SK-N-SH (cell line): ENCODE measurements around the gene SEC16A.

Experiments
- CTCF ChIP-seq: fragments of 200-600 bp; sonication (generic); IDR thresholded peaks from 2 replicates; pipeline ENCODE4 v1.6.1; 2017; ENCODE audit warnings: antibody characterized with exemption, mild to moderate bottlenecking, moderate library complexity
- EP300 ChIP-seq, 2 experiments: IDR thresholded peaks; 2 replicates each; pipeline versions ENCODE4 v1.4.0 to v1.6.1; 2012; ENCODE audit warnings: borderline replicate concordance in 1 of 2, low read depth in 1 of 2, low read length in 1 of 2
- GATA2 ChIP-seq: sonication (generic); formaldehyde crosslinking; IDR thresholded peaks from 2 replicates; pipeline ENCODE4 v1.5.0; 2020; ENCODE audit warnings: mild to moderate bottlenecking, missing genetic modification reagents
- JUND ChIP-seq: IDR thresholded peaks from 2 replicates; pipeline ENCODE4 v1.4.0; 2012
- MAX ChIP-seq: IDR thresholded peaks from 2 replicates; pipeline ENCODE4 v1.4.0; 2012; ENCODE audit warnings: low read depth
- MEF2A ChIP-seq: IDR thresholded peaks from 2 replicates; pipeline ENCODE4 v1.4.0; 2012; ENCODE audit warnings: low read depth, borderline replicate concordance
- NRF1 ChIP-seq: IDR thresholded peaks from 2 replicates; pipeline ENCODE4 v1.6.1; 2012; ENCODE audit warnings: low read depth, mild to moderate bottlenecking, low read length
- POLR2AphosphoS5 ChIP-seq: IDR thresholded peaks from 2 replicates; pipeline ENCODE4 v1.6.1; 2012; ENCODE audit warnings: low read depth, low read length
- RCOR1 ChIP-seq: fragments of 150-350 bp; IDR thresholded peaks from 2 replicates; pipeline ENCODE4 v1.6.1; 2017; ENCODE audit warnings: antibody characterized with exemption, low read length
- SIN3A ChIP-seq: IDR thresholded peaks from 2 replicates; pipeline ENCODE4 v1.6.1; 2012; ENCODE audit warnings: low read depth, mild to moderate bottlenecking, low read length, moderate library complexity, borderline replicate concordance
- SMC3 ChIP-seq: IDR thresholded peaks from 2 replicates; pipeline ENCODE4 v1.6.1; 2012; ENCODE audit warnings: low read depth, low read length, improper control_type of control experiment
- USF1 ChIP-seq: IDR thresholded peaks from 2 replicates; pipeline ENCODE4 v1.4.0; 2012; ENCODE audit warnings: low read depth, borderline replicate concordance
- USF2 ChIP-seq: fragments of 150-350 bp; IDR thresholded peaks from 2 replicates; pipeline ENCODE4 v1.6.1; 2017; ENCODE audit warnings: antibody characterized with exemption, low read length, low read depth, borderline replicate concordance
- YY1 ChIP-seq: IDR thresholded peaks from 2 replicates; pipeline ENCODE4 v1.4.0; 2012; ENCODE audit warnings: low read depth, mild to moderate bottlenecking

GRCh38 chr9:136434580-136435169 is 48.2 kb downstream of the SEC16A start:
- TF ChIP-seq CTCF (no peak), POLR2AphosphoS5 (no peak), NRF1 (no peak), USF1 (no peak), JUND (no peak), YY1 (no peak), MEF2A (no peak), SIN3A (no peak), USF2 (no peak), SMC3 (no peak), MAX (no peak), RCOR1 (no peak), GATA2 (no peak), EP300 (IDR thresholded peaks at IDR 0.05; ENCODE audit: borderline replicate concordance in 1 of 2, low read depth in 1 of 2, low read length in 1 of 2) (no peak)
